ENCODE measurements around the gene ABHD1.

The ABHD1 gene

GRCh38 chr2:27135478-27135955 lies 11.9 kb downstream of the ABHD1 start:
- no peak for DNase-seq (ENCODE audit: low read depth, low spot score)

GRCh38 chr2:27136751-27137150 lies 13.1 kb downstream of the ABHD1 start:
- no peak for DNase-seq (ENCODE audit: low read depth, low spot score)

GRCh38 chr2:27137322-27137935 lies 13.8 kb downstream of the ABHD1 start:
- DNase-seq (ENCODE audit: low read depth, low spot score) = no peak

- DNase-seq (ENCODE audit: low read depth, low spot score) = no peak
These were observed 14.5 kb downstream of the ABHD1 start for GRCh38 chr2:27138111-27138510.

GRCh38 chr2:27139310-27139709 lies 15.7 kb downstream of the ABHD1 start, which contains the start of gene PRR30:
PRR30 (minus strand) TSS chr2:27139410; CDS start chr2:27138329, 1,081 bp downstream.
- DNase-seq (ENCODE audit: low read depth, low spot score) = no peak

GRCh38 chr2:27143285-27143684 lies 19.7 kb downstream of the ABHD1 start:
- no peak for DNase-seq (ENCODE audit: low read depth, low spot score)

- DNase-seq (ENCODE audit: low read depth, low spot score) = no peak
These were observed 22.1 kb downstream of the ABHD1 start for GRCh38 chr2:27145682-27146081.

GRCh38 chr2:27147935-27148334 lies 24.3 kb downstream of the ABHD1 start:
- no peak for DNase-seq (ENCODE audit: low read depth, low spot score)

- no peak for DNase-seq (ENCODE audit: low read depth, low spot score)
These were observed 25.3 kb downstream of the ABHD1 start, which contains the start of gene TCF23 for GRCh38 chr2:27148801-27149439. TCF23 (plus strand) TSS chr2:27149004; CDS start chr2:27149134, 130 bp downstream.

GRCh38 chr2:27149570-27150405 lies 26.2 kb downstream of the ABHD1 start:
- DNase-seq (ENCODE audit: low read depth, low spot score) = no peak

- DNase-seq (ENCODE audit: low read depth, low spot score) = no peak
These were observed 27.1 kb downstream of the ABHD1 start for GRCh38 chr2:27150639-27151230.

GRCh38 chr2:27152102-27152795 lies 28.6 kb downstream of the ABHD1 start:
- no peak for DNase-seq (ENCODE audit: low read depth, low spot score)

- no peak for DNase-seq (ENCODE audit: low read depth, low spot score)
These were observed 29.3 kb downstream of the ABHD1 start for GRCh38 chr2:27152796-27153464.

- DNase-seq (ENCODE audit: low read depth, low spot score) = no peak
These were observed 30.9 kb downstream of the ABHD1 start for GRCh38 chr2:27154488-27154887.

GRCh38 chr2:27155069-27155520 lies 31.5 kb downstream of the ABHD1 start:
- no peak for DNase-seq (ENCODE audit: low read depth, low spot score)

- DNase-seq (ENCODE audit: low read depth, low spot score) = no peak
These were observed 34.9 kb downstream of the ABHD1 start for GRCh38 chr2:27158468-27158867.

GRCh38 chr2:27159271-27159670 lies 35.7 kb downstream of the ABHD1 start:
- DNase-seq (ENCODE audit: low read depth, low spot score) = no peak

- no peak for DNase-seq (ENCODE audit: low read depth, low spot score)
These were observed 36.6 kb downstream of the ABHD1 start for GRCh38 chr2:27160191-27160590.

- no peak for DNase-seq (ENCODE audit: low read depth, low spot score)
These were observed 38.8 kb downstream of the ABHD1 start for GRCh38 chr2:27162151-27163121.
